Measurements from ENCODE around the gene ARRDC2.
"Not testable (repeated sequence)": the region's sequence is repeated elsewhere in the genome, so short reads cannot be mapped to it uniquely, and the experiment has no call there.

The ARRDC2 gene

DNA sequence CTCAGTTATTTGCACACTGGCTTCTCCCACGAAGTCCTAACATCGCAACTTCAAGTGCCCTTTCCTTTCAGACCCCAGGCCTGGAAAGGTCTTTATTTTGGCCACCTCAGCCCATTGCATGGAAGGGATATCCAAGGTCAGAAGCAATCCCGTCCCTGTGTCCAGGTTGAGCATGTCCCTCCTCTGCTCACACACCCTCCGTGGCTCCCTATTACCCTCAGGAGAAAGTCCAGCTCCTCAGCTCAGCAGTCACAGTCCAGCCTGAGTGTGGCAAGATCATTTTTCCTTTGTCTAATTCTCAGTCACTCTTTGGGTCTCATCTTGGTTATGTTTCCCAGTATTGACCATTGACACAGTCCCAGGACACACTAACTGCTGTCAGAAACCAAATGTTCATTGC lies 19.2 kb downstream of the ARRDC2 start:
- H3K4me3 ChIP-seq (ENCODE audit: insufficient read depth, low read length, poor library complexity, severe bottlenecking), result no peak overlapping the region
- no peaks in the 10 kb centered on the region for H3K79me2 ChIP-seq (ENCODE audit: insufficient read depth, low read length)
- no peaks in the 10 kb centered on the region for H3K9me2 ChIP-seq (replicated peaks; ENCODE audit: insufficient read depth, low read length)
- no peaks in the 10 kb centered on the region for H4K20me1 ChIP-seq (ENCODE audit: low read depth, low read length)
- no peak overlapping the region for H2AFZ ChIP-seq (ENCODE audit: low read depth, low read length, severe bottlenecking)
- TF ChIP-seq EZH2phosphoT487 (conservative IDR thresholded peaks at IDR 0.05; ENCODE audit: low read length) (no peak), CTCF (IDR thresholded peaks at IDR 0.05; ENCODE audit: insufficient read depth, low read length, poor library complexity, severe bottlenecking) (no peak)
- H3K36me3 ChIP-seq (ENCODE audit: low read length), result no peaks in the 10 kb centered on the region
- no peak overlapping the region for H3K9ac ChIP-seq (ENCODE audit: low read length)
- H3K27ac ChIP-seq (ENCODE audit: low read depth, low read length), result no peak overlapping the region
- H3K4me2 ChIP-seq (ENCODE audit: low read depth, low read length, poor library complexity, severe bottlenecking), result no peak overlapping the region
- H3K27me3 ChIP-seq (ENCODE audit: low read length), result no peaks in the 10 kb centered on the region
- 0 out of 2 replicates have a peak, but pooled peaks cover 5% of the 10 kb centered on the region for H3F3A ChIP-seq (ENCODE audit: insufficient read depth)
- H3K9me3 ChIP-seq (ENCODE audit: insufficient read depth, low read length), result no peaks in the 10 kb centered on the region

DNA sequence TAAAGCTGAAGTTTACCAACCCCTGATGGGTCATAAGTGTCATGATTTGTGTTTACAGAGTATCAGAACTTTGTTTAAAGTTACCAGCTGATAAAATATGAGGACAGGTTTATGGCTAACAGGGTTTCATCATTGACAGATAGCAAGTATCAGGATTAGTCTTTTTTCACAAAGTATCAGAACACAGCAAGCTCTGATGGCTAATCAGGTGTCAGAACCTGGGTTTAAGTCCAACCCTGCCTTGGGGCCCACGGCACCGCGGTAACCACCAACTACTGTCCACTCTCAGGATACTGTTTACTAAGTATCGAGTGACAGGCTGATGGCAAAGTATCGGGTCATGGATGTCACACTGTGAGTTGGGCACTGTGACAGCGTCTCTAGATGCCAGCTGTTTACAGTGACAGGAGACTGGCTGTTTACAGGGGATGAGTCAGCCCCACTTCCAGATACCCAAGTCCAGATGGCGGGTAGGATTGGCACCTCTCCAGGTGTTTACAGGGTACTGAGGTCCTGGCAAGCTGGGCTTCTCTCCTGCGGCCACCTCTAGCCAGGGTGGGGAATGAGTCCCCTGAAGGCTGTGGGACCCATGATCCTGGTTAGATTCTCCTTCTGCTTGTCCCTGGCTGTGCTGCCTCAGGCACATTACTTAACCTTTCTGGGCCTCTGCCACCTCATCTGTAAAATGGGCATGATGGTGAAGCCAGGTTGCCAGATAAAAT lies 21.8 kb downstream of the ARRDC2 start:
- Histone ChIP-seq H2AFZ (ENCODE audit: low read depth, low read length, severe bottlenecking) (no peak overlapping the region), H3K79me2 (ENCODE audit: insufficient read depth, low read length) (no peaks in the 10 kb centered on the region), H3K4me2 (ENCODE audit: low read depth, low read length, poor library complexity, severe bottlenecking) (no peak overlapping the region), H3K4me3 (ENCODE audit: insufficient read depth, low read length, poor library complexity, severe bottlenecking) (no peak overlapping the region), H3K27ac (ENCODE audit: low read depth, low read length) (no peak overlapping the region), H3K9ac (ENCODE audit: low read length) (no peak overlapping the region), H3K9me3 (ENCODE audit: insufficient read depth, low read length) (no peaks in the 10 kb centered on the region), H3F3A (ENCODE audit: insufficient read depth) (no peaks in the 10 kb centered on the region), H3K36me3 (ENCODE audit: low read length) (no peaks in the 10 kb centered on the region), H4K20me1 (ENCODE audit: low read depth, low read length) (no peaks in the 10 kb centered on the region), H3K9me2 (replicated peaks; ENCODE audit: insufficient read depth, low read length) (no peaks in the 10 kb centered on the region), H3K27me3 (ENCODE audit: low read length) (no peaks in the 10 kb centered on the region)
- TF ChIP-seq EZH2phosphoT487 (conservative IDR thresholded peaks at IDR 0.05; ENCODE audit: low read length), result no peak
- no peak for TF ChIP-seq CTCF (IDR thresholded peaks at IDR 0.05; ENCODE audit: insufficient read depth, low read length, poor library complexity, severe bottlenecking)

- not testable (repeated sequence) for H3K79me2 ChIP-seq (ENCODE audit: insufficient read depth, low read length); H3K9me3 ChIP-seq (ENCODE audit: insufficient read depth, low read length); H2AFZ ChIP-seq (ENCODE audit: low read depth, low read length, severe bottlenecking); H3K36me3 ChIP-seq (ENCODE audit: low read length); H3K27ac ChIP-seq (ENCODE audit: low read depth, low read length); H3F3A ChIP-seq (ENCODE audit: insufficient read depth); H4K20me1 ChIP-seq (ENCODE audit: low read depth, low read length); H3K9me2 ChIP-seq (replicated peaks; ENCODE audit: insufficient read depth, low read length); H3K4me3 ChIP-seq (ENCODE audit: insufficient read depth, low read length, poor library complexity, severe bottlenecking); H3K27me3 ChIP-seq (ENCODE audit: low read length); H3K4me2 ChIP-seq (ENCODE audit: low read depth, low read length, poor library complexity, severe bottlenecking); H3K9ac ChIP-seq (ENCODE audit: low read length)
These were observed 23.4 kb downstream of the ARRDC2 start for GRCh38 chr19:18031401-18031800.

GRCh38 chr19:18032102-18032501 lies 24.1 kb downstream of the ARRDC2 start:
- H3K36me3 ChIP-seq (ENCODE audit: low read length); H3K27ac ChIP-seq (ENCODE audit: low read depth, low read length); H3K9me2 ChIP-seq (replicated peaks; ENCODE audit: insufficient read depth, low read length); H3K9ac ChIP-seq (ENCODE audit: low read length); H3F3A ChIP-seq (ENCODE audit: insufficient read depth); H3K9me3 ChIP-seq (ENCODE audit: insufficient read depth, low read length); H3K27me3 ChIP-seq (ENCODE audit: low read length); H3K4me3 ChIP-seq (ENCODE audit: insufficient read depth, low read length, poor library complexity, severe bottlenecking); H4K20me1 ChIP-seq (ENCODE audit: low read depth, low read length); H3K4me2 ChIP-seq (ENCODE audit: low read depth, low read length, poor library complexity, severe bottlenecking); H3K79me2 ChIP-seq (ENCODE audit: insufficient read depth, low read length); H2AFZ ChIP-seq (ENCODE audit: low read depth, low read length, severe bottlenecking): not testable (repeated sequence)

All from SU-DHL-6 (cell line).